ENCODE measurements around the gene ATXN7L2.
"Not testable (repeated sequence)": the region's sequence is repeated elsewhere in the genome, so short reads cannot be mapped to it uniquely, and the experiment has no call there.

ATXN7L2 gene, protein sequence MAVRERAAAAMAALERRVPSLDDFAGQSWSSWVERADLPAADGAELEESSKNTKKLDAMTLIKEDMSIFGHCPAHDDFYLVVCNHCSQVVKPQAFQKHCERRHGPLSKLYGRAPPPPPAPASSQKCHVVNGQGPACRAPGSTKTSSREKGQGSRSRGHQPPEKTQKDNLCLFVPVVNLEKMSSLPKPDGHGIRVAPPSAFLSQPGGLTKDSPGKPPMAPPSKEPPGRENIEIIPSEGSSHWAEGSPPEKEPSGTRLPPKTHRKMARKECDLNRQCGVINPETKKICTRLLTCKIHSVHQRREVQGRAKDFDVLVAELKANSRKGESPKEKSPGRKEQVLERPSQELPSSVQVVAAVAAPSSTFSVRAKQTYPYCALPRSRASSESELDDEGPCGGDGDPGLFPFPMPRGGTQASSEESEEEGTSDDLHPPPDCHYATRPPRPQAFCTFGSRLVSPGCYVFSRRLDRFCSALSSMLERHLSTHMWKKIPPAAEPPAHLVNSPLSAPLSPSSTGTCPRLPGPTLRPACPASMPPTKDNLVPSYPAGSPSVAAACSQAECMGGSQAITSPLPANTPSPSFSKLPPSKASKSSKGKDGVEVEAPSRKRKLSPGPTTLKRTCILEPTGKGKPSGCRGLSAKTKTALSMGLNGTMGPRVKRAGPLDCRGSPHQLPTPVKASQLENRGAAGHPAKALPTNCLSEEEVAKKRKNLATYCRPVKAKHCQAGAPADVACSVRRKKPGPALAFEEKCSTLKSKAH

DNA sequence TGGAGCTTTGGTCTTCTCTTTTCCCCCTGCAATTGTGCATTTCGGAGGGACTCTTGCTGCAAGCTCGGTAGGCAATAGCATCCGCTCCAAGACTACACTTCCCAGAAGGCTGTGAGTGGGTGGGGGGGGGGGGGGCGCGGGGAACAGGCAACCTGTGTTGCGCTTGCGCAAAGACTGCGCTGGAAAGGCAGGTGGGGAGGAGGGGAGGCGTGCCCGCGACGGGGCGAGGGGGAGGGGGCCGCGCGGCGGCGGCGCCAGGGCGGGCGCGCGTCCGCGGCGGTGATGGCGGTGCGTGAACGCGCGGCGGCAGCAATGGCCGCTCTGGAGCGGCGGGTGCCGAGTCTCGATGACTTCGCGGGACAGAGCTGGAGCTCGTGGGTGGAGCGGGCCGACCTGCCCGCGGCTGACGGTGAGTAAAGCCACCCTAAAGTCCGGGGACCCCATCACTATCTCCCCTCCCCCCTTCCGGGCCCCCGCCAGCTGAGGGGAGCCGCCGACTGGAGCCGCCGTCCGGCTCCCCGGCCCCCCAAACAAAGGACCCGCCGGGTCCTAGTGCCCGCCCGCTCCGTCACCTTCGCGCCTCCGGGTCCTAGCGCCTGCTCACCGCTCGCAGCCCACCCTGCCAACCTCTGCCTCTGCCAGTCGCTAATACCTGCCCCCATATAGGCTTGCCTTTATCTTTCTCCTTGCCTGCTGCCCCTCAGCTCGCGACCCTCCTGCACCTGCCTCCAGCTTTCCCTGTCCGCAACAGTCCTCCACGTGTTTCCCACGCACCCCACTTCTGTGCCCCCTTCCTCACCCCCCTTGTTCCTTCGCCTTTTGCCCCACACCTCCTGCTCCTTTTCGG lies at the start of gene ATXN7L2:
Gene ATXN7L2, plus strand, starts transcription at position 234 of the 847 bp plus-strand sequence. Its CDS starts 49 bp downstream, at position 283.
- DNase-seq (ENCODE audit: low spot score) = peak; percentile 87

DNA sequence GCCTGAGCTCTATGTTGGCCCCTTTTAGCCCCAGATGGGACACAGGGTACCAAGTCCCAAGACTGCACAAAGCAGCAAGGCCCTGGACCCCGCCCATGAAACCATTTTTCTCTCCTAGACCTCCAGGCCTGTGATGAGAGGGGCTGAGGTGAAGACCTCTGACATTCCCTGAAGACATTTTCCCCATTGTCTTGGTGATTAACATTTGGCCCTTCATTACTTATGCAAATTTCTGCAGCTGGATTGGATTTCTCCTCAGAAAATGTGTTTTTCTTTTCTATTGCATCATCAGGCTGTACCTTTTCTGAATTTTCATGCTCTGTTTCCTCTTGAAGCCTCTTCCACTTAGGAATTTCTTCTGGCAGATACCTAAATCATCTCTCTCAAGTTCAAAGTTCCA lies 49.2 kb upstream of the ATXN7L2 start:
- DNase-seq (ENCODE audit: low spot score) = no peak

DNA sequence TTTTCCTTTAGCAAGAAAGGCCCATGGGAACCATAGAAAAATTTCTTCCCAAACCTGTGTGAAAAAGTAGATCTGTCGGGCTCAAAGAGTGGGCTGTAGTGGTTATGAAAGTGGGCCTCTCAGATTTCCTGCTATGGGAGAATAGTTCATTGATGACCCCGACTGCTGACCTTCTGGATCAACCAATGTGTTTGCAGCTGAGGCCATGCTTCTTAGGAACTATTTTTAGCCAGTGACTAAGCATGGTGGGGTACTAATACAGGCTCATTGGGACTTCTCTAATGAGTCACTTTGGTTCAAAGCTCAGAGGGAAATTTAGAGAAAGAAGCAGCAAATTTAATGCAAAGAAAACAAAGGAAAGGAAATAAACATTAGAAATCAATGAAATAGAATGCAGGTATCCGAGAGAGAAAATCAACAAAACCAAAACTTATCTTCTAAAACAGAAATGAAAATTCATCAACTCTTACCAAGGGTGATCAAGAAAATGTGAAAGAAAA lies 44.9 kb upstream of the ATXN7L2 start:
- no peak for DNase-seq (ENCODE audit: low spot score)

DNA sequence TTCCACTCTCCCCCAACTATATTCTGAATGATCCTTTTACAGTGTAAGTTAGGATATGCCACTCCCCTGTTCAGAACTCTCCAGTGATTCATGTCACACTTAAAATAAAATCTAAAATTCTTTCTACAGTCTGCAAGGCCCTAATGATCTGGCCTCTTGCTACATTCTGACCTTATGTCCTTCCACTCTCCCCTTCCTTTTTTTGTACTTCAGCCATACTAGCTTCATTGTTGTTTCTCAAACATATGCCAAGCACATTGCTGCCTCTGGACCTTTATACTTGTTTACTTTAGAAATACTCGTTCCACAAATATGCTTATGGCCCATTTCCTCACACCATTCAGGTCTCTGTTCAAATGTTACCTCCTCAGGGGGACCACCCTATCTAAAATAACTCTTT lies 42.6 kb upstream of the ATXN7L2 start:
- DNase-seq (ENCODE audit: low spot score) = no peak

DNA sequence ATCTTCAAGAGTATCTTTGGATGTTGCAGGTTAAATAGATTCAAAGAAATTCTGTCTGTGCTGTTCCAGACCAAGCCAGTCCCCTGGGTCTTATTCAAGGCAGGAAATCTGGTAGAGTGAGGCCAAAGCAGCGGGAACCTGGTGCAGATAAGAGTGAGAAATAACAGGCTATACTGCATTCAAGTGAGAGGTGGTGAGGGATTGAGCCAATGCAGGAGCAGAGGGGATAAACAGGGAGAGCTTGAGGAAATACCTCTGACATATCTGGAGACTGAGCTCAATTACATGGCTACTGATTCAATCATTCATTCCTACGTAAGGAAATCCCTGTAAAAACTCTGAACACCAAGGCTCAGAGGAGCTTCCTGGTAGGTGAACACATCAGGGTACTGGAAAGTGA lies 40.2 kb upstream of the ATXN7L2 start:
- no peak for DNase-seq (ENCODE audit: low spot score)

DNA sequence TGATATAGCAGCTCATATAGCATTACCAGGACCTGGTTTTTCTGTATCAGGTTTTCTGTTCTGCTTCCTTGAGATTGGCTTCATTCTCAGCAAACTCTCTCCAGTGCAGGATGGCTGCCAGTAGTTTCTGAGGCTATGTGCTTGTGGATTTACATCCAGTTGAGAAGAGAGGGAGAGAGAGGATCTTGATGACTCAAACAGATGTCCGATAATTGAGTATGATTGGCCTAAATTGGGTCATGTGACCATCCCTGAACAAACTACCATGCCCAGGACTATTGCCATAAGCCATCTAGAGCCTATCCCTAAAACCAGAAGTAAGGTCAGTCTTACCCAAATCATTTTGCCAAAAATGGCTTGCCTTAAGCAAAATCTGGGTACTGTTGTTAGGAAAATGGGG lies 39.4 kb upstream of the ATXN7L2 start:
- no peak for DNase-seq (ENCODE audit: low spot score)

DNA sequence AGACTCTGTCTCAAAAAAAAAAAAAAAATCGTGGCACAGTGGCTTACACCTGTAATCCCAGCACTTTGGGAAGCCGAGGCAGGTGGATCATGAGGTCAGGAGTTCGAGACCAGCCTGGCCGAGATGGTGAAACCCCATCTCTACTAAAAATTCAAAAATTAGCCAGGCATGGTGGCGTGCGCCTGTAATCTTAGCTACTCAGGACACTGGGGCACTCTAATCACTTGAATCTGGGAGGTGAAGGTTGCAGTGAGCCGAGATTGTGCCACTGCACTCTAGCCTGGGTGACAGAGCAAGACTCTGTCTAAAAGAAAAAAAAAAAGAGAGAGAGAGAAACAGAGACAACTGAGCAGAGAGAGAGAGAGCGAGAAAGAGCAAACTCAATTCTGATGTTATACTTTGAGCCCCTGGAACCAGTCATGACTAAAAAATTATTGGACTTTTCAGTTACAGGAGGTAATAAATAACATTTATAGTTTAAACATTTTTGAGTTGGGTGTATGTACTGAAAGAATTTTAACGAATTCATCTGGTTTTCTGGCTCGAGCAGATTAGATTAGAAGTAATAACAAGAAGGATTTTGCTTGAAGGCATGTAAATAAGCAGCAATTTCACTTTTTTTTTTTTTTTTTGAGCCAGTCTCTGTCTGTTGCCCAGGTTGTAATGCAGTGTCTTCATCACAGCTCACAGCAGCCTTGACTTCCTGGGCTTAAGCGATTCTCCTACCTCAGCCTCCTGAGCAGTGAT lies 37.6 kb upstream of the ATXN7L2 start:
- not testable (repeated sequence) for DNase-seq (ENCODE audit: low spot score)

DNA sequence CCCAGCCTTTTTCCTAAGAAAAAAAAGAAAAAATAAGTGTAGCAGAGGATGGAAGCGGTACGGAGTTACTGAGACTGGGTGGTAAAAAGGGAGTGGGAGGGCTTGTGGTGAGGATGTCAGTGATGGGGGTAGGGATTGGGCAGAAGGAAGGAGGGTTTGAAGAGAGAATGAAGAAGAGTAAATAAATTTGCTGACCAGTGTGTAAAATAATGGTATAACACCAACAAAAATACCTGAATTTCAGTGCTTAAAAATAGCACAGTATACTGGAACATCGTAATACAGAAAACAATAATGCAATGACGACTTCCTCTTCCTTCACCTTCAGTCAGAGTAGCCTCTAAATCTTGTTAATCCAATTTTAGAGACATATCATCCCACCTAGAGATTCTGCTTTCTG lies 36.2 kb upstream of the ATXN7L2 start:
- no peak for DNase-seq (ENCODE audit: low spot score)

DNA sequence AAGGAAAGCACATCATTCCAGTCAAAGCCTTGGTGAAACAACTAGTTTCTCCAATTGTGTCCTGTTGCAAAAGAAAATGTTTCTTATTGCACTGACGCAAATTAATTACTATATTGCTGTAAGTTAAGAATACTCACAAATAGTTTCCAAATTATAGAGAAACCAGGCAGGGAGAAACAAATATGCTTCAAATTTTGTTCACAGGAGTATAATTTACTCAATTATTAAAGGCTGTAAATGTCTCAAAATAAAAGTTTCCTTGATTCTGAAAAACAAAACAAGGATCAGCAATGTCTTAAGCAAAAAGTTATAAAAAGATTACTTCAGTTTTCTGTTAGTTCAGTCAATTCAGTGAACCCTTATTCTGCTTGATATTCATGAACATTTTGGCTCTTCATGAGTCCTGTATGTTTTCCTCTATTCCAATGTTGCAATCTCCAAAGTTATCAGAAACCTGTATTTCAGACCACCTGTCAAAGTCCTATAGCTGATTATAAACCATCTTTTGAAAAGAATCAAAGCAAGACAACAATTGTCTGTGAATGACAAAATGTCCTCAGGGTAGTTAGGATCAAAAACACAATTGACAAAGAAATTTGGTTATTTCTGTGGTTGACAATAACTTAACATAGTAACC lies 29.1 kb upstream of the ATXN7L2 start:
- DNase-seq (ENCODE audit: low spot score) = no peak

DNA sequence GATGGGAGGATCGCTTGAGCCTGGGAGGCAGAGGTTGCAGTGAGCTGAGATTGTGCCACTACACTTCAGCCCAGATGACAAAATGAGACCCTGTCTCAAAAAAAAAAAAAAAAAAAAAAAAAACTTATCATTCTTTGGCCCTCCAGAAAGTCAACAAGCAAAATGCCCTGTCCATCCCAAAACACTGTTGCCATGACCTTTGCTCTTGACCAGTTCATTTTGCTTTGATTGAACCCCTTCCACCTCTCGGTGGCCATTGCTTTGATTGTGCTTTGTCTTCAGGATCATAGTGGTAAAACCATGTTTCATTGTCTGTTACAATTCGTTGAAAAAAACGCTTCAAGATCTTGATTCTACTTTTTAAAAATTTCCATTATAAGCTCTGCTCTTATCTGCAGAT lies 25.9 kb upstream of the ATXN7L2 start:
- no peak for DNase-seq (ENCODE audit: low spot score)

DNA sequence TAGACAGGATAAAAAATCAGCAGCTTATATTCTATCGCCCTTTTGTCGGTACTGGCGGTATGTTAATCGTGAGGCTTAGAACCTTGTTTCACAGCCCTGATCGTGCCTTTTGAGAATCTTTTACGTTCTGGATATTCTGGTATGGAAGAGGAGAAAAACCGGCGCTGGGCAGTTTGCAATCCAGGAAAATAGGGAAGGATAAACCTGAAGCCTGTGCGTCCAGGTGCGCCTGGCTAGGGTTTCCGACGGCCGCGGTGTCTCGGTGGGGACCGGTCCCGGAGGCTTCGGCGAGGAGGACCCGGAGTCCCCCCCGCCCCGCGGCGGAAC lies 17.6 kb upstream of the ATXN7L2 start:
- no peak for DNase-seq (ENCODE audit: low spot score)

DNA sequence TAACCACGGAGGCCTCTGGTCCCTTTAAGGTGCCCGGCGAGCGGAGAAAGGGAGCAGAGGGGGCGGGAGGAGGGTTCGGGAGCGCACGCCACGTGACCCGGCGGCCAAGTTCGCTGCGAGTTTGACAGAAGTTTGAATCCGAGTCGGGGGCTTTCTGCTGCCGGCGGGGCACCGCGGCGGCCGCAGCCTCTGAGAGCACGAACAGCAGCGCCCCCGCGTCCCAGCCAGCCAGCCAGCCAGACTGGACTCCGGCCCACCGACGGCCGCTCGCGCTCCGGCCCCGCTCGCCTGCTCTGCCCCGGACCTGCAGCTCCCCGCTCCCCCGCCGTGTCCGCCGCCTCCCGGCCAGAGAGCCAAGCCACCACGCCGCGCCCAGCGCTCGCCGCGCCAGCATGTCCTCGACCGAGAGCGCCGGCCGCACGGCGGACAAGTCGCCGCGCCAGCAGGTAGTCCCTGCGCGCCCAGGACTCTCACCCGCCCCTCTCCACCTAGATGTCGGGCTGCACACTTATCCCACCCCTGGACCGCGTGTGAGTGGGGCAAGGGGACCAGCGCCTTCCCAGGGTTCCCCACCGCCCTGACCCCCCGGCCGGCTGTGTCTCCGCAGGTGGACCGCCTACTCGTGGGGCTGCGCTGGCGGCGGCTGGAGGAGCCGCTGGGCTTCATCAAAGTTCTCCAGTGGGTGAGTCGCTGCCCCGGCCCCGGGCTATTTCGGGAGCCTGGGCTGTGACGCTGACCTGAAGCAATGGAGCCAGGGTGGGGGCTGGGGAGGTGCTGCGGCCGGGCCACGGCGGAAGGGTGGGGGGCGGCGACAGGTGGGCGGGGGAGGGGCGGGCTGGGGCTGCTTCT lies 17.0 kb upstream of the ATXN7L2 start, which contains the start of gene SYPL2:
Gene SYPL2, plus strand, starts transcription at position 95 of the 849 bp plus-strand sequence. Its CDS starts 298 bp downstream, at position 393.
- DNase-seq (ENCODE audit: low spot score) = no peak

DNA sequence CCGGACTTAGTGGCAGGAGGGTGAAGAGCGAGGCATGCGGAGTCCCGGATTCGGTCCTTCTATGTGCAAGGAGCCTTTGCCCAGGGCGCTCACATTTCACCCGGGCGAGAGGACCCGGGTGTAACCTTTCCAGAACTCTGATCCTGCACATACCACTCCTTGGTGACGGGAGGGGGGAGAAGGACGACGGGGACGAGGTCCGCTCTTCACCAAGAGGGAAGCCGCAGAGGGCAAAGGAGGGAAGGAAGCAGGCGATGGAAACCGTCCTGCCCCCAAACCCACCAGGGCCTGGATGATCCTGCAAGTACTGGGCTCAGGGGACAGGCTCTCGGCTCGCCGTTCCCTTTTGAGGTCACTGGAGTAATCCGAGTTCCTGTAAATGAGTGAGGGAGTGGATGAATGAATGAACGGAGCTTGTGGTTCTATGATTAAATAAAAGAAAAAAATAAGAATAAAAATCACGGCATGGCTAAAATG lies 16.4 kb upstream of the ATXN7L2 start:
- no peak for DNase-seq (ENCODE audit: low spot score)

DNA sequence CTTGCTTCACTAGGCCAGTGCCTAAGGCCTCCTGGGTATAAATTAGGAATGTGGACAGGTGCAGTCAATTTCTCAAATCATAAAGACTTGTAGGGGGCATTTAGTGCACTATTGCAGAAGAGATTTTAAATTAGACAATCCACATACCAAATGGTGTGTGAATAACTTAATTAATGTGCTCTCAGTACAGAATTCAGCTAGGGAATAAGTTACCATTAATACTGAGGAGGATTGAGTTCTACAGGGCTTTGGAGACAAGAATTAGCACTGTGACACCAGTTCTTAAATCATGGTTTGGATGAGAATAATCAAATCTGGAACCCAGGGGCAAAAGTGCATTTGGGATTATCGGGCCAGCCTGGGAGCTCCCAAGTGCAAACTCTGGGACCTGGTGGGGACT lies 15.6 kb upstream of the ATXN7L2 start:
- no peak for DNase-seq (ENCODE audit: low spot score)

DNA sequence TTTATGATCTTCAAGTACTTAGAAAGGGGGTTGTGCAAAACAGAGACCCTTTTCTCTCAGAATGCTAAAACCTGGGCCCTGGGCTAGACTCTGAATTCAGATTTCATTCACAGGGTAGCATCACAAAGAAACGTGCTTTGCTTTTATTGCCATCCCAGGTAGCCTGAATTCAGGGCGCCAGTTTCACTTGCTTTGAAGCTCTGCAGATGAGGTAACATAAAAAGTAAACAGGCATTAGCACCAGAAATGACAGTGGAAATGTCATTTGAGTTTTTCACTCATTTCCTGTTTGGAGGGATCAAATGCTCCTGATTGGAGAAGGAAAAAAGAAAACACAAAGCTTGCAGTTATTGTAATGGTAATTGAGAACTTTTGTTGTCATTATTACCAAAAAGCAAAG lies 14.8 kb upstream of the ATXN7L2 start:
- DNase-seq (ENCODE audit: low spot score) = no peak

DNA sequence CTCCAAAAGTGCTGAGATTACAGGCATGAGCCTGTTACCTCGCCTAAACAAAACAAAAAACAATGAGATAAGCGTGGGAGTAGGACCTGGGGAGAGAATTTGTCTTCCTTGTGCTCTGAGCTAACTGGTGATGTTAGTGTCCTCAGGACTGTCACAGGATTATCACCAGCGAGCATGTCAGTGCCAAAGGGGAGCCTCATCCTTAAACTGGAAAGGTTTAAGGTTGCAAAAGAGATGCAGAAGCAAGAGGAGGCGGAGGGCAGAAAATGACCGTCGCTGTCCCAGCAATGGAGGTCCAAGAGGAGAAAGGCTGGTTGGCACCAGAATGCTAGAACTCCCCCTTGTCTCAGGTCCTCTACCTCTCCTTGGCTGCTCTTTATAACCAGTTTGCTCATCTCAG lies 13.5 kb upstream of the ATXN7L2 start:
- no peak for DNase-seq (ENCODE audit: low spot score)

DNA sequence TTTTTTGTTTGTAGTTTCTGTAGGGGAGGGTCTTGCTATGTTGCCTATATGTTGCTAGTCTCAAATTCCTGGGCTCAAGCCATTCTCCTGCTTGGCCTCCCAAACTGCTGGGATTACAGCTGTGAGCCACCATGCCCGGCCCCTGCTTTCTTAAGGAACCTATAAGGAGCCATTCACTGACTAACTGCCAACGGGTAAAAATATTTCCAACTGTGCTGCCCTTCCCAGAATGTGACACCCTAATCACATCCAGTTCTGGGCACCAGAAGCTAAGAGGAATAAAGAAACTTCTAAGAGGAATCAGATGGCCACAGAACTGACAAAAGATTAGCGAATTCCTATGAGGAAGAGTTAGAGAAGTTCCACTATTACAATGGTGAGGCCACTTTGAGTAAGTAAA lies 10.9 kb upstream of the ATXN7L2 start:
- DNase-seq (ENCODE audit: low spot score) = no peak

DNA sequence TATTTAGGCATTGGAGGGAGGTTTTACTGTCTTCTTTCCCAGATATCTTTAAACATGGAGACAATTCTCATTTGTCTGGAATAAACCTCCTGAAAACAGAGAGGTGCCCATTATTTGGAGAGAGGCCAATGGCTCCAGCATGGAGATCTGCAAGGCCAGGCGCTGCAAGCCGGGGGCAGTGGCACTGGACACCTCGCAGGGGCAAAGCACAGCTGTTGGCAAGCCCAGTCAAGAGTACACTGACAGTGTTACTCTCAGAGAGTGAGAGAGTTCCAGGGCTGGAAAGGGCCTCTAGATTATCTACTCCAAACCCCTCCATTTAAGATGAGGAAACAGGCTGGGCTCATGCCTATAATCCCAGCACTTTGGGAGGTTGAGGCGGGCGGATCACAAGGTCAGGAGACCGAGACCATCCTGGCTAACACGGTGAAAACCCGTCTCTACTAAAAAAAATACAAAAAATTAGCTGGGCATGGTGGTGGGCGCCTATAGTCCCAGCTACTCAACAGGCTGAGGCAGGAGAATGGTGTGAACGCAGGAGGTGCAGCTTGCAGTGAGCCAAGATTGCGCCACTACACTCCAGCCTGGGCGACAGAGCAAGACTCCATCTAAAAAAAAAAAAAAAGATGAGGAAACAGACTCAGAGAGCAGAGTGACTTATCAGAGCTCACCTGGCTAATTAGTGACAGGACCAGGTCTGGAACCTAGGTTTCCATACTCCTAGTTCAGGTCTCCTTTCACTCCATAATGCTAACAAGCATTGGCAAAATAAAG lies 10.2 kb upstream of the ATXN7L2 start:
- DNase-seq (ENCODE audit: low spot score) = not testable (repeated sequence)

DNA sequence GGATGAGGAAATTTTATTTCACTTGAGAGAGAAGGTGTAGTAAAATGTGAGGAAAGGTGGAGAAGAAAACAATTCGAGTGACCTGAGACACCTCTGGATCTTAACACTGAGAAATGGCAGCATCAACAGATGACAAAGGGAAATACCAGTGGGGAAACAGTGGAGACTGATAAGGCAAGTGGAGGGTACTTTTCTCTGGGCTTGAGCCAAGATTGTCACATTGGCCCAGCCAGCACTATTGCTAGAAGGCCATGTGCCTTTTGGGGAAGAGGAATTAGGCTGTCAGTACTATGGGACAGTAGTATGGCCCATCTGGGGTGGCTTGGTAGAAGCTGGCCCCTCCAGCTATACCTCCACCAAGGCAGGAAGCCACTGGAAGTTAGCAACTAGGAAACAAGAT lies 9.0 kb upstream of the ATXN7L2 start:
- no peak for DNase-seq (ENCODE audit: low spot score)

All from hematopoietic multipotent progenitor cell treated with erythropoietin and hydrocortisone succinate and interleukin-3 and kit ligand, for 17 days (in vitro differentiated cells).